Stimulated activated CD4-positive, alpha-beta T cell treated with anti-CD3 and anti-CD28 coated beads, Interleukin-2, amount 100 ng/mL, for 48 hours (primary cell): ENCODE data around the gene MPZL2.
A peak's percentile ranks its signal among the peaks of the same experiment; 100 is the strongest.

Experiments used
- DNase-seq, 2 donors: peaks; one replicate each; pipeline ENCODE4 v3.0.0-alpha.2; 2020

The MPZL2 gene

DNA sequence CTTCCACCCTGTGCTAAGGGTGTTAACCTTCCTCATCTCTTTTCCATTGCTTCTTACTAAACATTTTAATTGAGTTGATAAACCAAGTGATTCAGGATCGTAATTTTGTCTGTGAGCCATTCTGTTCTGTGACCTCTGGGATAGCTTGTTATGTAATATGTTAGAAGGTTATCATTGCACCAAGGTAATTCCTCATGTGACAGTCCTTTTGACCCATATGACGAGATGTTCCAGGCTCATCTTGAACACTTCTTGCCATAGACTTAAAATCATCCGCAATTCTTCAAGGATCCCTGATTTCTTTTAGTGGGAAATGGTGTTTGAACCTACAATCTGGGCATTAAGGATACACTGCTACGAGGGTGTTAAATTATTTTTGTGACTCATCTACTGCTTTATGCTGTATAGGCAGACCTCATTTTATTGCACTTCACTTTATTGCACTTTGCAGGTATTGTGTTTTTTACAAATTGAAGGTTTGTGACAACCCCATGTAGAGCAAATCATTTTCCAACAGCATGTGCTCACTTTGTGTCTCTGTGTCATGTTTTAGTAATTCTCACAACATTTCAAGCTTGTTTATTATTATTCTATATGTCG lies 19.0 kb upstream of the MPZL2 start:
- DNase-seq = no peak

DNA sequence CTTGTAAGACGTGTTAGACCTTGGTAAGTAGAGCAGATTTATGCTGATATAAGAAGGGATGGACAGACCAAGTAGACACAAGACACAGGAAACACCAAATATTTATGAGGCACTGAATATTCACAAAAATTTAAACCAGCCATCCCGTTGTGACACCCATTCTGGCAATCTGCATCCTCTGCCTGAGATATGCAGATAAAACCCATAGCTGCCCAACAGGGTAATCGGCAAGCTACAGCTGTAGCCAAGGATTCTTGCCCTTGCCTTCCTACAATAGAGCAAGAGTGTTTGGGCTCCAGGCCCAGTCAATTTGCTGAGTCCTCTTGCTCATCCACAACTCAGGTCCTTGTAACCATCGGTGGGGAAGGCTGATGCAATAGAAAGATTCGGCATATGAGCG lies 18.5 kb upstream of the MPZL2 start:
- DNase-seq = no peak

DNA sequence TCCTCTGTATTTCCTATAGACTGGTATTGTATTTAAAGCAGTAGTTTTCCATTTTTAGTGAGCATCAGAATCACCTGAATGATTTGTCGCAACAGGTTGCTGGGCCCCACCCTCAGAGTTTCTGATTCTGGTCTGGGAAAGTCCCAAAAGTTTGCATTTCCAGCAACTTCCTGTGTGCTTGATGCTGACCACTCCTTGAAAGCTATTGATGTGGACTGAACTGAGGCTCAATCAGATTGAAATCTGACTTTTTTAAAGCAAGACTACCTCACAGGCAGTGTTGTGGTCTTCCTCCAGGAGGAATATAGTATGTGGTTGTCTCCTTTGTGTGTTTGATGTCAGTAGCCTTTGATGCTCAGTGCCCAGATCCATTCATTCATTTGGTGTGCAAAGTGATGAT lies 17.2 kb upstream of the MPZL2 start:
- no peak for DNase-seq

DNA sequence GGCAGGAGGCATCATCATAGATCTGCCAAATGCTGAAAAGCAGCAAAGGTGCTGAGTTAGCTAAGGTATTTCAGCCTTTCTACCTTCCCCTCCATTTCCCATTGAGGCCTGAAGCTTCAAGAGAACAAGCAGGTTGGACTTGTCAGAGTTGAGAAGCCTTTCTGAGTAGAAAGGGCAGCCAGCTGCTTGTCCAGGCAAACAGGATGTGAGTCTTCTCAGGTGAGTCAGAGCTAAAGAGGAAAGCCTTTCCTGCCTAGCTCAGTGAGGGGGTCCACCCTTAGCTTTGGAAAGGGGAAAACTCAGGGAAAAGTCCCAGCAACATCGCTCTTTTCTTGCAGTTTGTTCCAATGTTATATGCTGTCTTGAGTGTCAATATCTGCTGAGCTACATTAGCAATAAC lies 13.2 kb upstream of the MPZL2 start:
- no peak for DNase-seq

DNA sequence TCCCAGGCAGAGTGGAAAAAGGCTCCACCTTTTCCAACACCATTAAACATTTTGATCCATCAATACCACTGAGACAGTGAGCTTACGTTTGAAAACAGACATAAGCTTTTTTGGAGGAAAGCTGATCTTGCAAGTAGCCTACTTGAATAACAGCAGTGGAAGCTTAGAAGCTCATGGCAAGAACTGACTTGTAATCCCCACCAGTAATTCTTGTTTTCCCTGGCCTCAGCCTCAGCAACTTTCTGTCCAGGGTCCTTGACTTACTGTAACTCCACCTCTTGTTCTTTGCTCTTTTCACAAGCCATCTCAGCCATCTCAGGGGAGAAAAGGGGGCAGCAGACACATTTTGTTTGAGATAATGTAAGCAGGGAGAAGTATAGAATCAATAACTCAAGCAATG lies 12.3 kb upstream of the MPZL2 start:
- DNase-seq = no peak

DNA sequence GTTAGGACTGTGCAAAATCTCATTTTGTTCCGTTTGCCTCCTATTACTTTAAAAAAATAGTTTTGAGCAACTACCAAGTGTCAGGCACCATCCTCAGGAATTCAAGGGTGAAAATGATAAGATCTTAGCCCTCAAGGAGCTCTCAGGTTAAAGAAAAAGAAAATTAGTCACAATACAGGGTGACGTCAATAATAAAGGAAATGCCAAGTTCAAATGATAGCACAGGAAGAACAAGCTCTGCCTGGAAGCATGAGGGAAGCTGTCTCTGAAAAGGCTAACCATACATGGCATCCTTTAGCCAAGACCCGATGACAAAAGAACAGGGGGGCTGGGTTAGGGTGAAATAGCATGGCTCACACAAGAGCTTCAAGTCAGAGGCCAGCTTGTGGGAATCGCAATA lies 11.1 kb upstream of the MPZL2 start:
- DNase-seq = no peak

DNA sequence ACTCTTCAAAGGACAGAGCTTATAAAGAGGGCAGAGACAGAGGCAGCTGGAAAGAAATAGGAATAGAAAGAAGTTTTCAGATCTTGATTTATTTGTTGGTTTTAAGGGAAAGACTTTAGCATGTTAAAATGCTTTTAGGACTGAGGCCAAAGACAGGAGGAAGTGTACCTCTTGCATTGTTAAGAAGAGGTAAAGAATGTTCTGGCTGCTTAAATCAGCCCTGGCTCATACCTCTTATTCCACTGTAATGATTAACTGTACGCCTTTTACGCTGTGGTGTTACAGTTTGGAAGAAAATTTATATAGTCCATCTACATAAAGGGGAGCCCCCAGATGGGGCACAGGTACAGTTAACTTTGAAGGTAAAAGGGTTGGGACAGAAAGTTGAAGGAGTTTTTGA lies 10.1 kb upstream of the MPZL2 start:
- no peak for DNase-seq

DNA sequence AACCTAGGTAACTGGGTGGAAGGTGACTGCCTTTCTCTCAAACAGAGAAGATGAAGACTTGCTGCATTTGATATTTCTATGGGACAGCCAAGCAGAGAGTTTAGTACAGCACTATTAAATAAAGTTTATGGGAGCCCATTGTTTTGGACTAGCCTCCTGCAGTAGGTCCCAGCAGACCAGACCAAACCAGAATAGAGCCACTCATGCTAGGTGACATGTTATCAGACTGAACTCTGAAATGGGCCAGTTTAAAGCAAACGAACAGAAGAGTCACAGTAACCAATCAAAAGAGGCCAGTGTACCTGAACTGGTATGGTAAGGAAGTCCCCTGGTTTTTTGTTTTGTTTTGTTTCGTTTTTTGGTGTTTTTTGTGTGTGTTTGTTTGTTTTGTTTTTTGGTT lies 7.9 kb upstream of the MPZL2 start:
- DNase-seq = no peak

DNA sequence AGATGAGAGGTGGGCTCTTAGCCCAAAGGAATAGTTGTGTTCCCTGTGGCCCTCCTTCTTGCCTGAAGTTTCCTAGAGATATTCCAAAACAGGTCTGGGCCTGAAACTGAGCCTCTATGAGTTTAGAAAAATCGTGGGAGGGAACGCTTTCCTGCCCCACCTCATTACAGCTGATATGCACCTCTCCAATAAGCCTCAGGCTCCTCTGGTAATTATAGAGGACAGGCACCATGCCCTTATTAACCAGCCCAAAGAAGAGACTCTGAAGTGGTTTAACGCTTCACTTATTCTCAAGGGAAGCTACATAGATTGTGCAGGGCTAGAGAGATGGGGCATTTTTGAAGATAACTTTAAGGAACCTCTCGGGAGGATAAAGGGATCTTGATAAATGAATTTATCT lies 3.4 kb upstream of the MPZL2 start:
- DNase-seq = no peak

DNA sequence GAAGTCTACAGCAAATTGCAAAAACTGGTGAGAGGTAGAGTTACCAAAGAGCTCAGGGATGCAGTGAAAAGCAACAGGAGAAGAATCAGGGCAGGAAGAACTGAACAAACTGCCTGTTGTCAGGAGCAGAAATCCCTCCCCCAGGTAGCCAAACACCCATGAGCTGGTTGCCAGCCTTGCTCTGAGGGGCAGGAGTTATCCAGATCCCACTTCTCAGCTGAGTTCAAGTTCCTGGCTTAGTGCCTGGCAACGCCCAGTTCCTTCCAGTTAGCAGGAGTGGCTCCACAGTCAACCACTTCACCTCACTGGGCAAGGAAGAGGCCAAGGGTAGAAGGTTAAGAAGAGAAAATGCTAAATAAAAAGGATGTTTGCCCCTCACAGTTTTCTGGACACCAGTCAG lies 1.9 kb upstream of the MPZL2 start:
- no peak for DNase-seq

DNA sequence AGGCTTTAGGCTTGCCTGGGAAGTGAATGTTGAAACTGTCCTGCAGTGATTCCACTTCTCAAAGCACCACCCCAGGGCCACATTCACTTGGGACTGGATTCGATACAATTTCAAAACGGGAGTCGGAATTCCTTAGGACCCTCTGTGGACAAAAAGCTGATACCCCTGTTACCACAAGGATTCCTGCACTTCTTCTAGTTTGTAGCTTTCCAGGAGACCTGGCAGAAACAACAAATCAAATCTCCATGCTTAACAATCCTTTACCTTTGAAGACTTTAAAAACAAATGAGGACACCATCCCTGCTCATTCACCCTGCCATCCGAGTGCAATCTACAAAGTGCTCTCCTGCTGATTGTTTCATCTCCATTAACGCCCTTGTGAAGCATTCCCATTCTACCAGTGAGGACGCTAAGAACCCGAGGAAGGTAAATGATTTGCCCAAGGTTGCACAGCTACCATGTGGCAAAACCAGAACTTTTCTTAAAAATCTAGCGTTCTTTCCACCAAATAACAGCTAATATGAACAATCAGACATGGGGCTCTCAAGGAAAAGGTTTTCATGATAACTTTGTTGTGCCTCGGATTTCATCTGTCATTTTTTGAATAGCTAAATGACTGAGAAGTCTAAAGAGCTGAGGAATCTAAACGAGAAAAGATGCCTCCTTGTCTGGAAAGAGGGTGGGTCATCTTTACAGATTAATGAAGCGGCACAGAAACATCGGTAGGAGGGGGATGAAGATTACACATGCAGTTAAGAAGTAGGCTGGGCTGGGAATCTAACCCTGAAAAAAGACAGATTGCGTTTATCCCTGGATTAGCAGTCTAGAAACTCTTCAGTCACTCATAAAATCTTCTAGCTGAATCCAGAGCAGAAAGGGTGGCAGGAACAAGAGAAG lies 720 bp upstream of the MPZL2 start:
- no peak for DNase-seq

DNA sequence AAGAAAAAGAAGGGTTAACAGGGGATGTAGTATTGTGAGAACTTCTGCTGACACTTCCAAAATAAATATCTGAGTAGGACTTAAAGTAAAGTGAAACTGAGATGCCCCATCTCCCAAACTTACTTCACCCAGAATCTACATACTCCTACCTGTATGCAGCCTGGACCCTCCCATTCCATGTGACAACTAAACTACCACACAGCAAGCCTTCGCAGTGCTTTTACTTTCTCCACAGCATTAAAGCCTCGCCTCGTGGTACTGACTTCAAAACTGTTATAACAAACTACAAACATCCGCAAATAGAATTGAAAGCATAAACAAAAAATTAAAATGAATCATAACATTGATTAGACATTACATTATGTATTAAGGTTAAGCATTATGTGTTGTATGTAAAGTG lies 985 bp downstream of the MPZL2 start:
- DNase-seq = no peak

DNA sequence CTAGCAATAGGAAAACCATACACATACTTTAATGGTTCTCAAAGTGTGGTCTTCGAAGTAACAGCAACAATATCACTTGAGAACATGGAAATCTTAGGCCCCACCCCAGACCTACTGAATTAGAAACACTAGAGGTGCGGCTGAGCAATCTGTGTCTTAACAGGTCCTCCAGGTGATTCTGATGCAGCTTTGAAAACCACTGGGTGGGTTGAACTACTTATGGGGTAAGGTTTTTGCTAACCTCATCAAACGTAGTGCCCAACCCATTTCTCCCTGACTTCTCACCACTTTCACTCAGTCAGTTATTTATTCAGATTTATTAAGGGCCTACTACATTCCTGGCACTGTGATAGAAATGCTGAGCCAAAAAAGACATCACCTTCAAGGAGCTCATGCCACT lies 3.7 kb downstream of the MPZL2 start:
- DNase-seq = no peak

DNA sequence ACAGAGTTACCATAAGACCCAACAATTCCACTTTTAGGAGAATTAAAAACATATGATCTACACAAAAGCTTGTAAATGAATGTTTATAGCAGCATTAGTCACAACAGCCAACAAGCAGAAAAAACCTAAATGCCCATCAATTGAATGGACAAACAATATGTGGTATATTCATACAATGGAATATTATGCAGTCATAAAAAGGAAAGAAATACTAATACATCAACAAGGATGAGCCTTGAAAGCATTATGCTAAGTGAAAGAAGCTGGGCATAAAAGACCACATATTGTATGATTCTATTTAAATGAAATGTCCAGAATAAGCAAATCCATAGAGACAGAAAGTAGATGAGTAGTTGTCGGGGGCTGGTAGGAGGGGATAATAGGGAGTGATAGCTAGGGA lies 5.0 kb downstream of the MPZL2 start:
- DNase-seq = no peak

DNA sequence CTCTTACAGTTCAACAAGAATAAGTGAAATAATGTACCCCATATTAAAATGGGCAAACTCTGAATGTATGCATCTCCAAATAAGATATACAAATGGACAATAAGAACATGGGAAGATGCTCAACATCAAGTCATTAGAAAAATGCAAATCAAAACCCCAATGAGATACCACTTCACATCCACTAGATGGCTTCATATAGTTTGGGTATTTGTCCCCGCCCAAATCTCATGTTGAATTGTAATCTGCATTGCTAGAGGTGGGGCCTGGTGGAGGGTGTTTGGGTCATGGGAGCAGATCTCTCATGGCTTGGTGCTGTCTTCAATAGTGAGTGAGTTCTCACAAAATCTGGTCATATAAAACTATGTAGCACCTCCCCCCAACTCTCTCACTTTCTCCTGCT lies 5.7 kb downstream of the MPZL2 start:
- DNase-seq = no peak

DNA sequence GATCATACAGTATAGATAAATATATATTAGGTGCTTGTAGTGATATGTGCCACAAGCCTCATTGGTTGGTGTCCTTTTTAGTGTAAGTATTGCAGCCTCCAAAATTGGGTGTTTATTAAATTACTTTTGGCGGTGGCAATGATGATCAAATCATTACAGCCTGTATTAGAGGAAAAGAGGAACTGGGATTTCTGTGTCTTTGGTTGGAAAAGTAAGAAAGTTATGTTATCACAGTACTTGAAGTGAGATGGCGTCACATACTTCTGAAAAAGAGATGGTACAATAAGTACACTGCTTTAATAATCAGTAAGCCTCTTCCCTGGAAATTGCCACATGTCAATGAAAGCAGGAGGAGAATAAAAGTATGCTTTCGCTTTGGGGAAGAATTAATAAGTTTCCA lies 11.4 kb downstream of the MPZL2 start:
- no peak for DNase-seq

DNA sequence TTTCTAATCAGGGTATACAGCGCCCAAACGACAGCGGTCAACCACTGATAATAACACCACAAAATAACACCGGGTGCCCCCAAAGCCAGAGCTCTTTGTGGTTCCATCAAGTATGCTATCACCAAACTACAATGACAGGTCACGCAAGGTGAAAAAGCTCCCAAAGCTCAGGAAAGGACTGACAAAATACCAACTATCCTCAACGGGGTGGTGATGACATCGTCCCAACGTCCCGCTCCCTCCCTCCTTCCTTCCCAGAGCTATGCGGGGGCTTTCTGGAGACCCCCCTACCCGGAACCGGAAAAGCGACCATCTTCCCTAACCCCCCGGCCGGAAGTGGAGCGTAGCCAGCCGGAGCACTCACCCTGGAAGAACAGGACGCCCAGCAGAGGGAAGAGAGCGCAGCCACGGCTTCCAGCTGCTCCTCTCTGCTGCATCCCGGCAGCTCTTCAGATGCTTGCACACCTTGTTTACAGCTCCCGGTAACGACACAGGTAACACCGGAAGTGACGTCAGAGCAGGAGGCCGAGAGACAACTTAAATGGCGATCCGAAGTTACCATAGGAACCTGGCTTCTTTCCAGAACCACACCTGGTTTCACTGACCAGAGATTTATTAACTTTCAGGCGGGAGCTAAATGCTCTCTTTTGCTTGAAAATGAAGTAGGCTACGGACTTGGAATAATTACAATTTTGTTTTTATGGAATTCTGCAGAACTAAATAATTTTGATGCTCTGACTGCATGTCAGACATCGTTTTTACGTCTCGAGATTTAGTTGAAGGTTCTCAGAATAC lies 12.0 kb downstream of the MPZL2 start, which contains the start of gene MPZL3:
TSS of gene MPZL3 (minus strand) at position 508 of the 795 bp plus-strand sequence. CDS start at position 437, 71 bp downstream.
- DNase-seq = peak; percentile 73 to 78

DNA sequence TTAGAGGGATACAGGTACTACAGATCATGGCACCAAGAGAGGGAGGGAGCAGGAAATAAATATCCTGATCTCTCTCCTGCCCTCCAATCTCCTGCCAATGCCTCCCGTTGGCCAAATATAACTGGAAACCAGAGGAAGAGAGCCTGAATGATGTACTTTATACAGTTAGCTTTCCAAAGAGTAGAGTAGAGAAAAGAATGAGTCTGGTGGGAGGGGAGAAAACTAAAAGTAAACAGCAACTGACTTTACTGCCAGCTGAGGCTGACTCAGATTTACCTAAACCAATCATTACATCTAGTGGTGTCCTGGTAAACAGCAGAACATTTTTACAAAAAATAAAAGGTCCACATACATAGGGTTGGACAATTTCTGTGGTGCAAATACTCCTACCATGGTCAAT lies 17.1 kb downstream of the MPZL2 start:
- DNase-seq = no peak

DNA sequence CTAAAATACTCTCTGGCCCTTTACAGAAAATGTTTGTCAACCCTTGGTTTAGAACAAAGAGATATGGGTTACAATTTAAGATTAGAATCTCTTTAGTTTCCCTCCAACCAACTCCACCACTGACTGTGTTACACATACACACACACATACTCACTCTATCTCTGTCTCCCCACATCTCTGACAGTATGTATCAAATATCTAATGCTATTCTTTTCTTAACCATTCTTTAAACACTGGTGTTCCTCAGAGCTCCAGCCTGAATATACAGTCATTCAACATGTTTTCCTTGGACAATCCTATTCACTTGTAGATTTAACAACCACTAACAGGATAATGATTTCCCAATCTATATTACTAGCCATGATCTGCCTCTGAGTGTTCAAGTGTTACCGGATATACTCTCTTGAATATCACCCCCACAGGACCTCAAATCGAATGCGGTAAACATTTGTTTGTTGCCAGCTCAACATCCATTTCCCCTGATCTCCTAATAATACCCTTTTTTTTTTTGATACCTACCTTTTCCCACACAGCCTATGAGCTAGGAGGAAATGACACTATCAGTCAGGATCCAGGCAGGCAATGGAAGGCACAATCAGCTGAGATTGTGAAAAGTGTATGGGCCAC lies 18.0 kb downstream of the MPZL2 start:
- no peak for DNase-seq

DNA sequence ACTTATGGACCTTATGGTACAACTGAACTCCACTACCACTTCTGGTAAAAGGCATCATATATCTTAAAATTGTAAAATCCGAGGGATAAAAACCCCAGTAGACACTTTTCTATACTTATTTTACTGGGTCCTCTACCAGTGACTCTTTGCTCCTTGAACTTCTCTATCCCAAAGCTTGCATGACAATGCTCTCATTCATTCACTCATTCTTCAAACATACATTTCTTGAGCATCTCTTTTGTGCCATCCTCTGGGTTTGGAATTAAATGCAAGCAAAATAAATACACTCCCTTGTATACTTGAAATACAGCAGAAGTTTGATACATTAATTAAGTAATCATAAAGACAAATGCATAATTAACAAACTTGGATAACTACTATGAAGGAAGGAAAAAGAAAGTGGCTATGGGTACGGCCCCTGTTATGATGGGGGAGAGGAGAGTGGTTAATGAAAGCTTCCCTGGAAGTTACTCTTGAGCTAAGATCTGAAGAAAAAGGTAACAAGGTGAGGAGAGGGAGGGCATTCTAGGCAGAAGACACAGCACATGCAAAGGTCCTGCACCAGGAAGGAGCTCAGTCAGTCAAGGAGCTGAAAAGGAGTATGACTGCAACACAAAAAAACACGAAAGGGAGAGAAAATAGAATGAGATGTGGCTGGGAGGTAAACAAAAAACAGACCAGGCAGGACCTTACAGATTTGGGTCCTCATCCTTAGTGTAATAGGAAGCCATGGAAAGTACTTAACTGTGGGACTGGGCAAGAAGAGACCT lies 19.9 kb downstream of the MPZL2 start:
- no peak for DNase-seq

DNA sequence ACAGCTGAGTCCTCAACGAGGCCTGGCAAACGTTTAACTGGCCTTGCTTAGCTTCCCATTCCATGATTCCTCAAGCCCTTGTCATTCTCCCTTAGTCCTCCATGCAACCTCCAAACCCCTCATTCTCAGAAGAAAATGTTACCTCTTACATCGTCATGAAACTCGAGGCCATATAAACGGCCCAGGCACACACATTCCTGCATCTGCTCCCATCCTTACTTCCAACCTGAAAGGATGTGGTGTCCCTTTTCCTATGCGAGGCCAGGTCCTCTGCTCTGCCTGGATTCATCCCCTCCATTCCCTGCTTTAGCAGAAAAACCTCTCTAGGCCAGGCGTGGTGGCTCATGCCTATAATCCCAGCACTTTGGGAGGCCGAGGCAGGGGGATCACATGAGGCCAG lies 20.9 kb downstream of the MPZL2 start:
- DNase-seq = no peak

DNA sequence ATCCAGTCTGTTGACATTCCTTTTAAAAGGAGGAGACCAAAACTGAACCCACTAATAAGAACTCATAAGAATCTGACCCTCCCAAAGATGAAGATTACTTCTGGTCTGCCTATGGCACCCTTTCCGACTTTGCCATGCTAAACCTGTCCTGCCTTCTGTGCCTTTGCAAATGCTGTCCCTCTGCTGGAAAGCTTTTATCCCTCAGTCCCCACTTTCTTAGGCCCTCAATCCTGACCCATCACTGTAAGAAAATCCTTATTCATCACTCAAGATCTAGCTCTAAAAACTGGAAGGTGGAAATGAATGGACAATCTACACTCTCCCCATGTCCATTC lies 22.4 kb downstream of the MPZL2 start:
- DNase-seq = no peak
